Jurkat, Clone E6-1 (cell line): ENCODE results near the gene ITGA2.
"Not testable (repeated sequence)": the region's sequence is repeated elsewhere in the genome, so short reads cannot be mapped to it uniquely, and the experiment has no call there.

Source experiments
- DNase-seq: peaks from one replicate; pipeline ENCODE4 v3.0.0-alpha.2; 2011; ENCODE audit warnings: low read depth, low spot score
- H3K4me3 ChIP-seq: 2 replicates; pipeline ENCODE4 v1.5.1; 2011; ENCODE audit warnings: mild to moderate bottlenecking, low read length, control low read depth, moderate library complexity

Gene ITGA2

GRCh38 chr5:53084546-53085255 lies 95.5 kb downstream of the ITGA2 start:
- DNase-seq, result no peak
- H3K4me3 ChIP-seq, result no peak overlapping the region

GRCh38 chr5:53087171-53087570 lies 98.0 kb downstream of the ITGA2 start:
- DNase-seq, result no peak
- H3K4me3 ChIP-seq, result no peak overlapping the region

GRCh38 chr5:53087621-53088121 lies 98.5 kb downstream of the ITGA2 start:
- no peak overlapping the region for H3K4me3 ChIP-seq
- no peak for DNase-seq

- peak; percentile 47 for DNase-seq
- no peak overlapping the region for H3K4me3 ChIP-seq
Observed at GRCh38 chr5:53089481-53089991, 100.4 kb downstream of the ITGA2 start.

GRCh38 chr5:53090229-53090628 lies 101.1 kb downstream of the ITGA2 start:
- no peak for DNase-seq
- no peak overlapping the region for H3K4me3 ChIP-seq

GRCh38 chr5:53091289-53091688 lies 102.1 kb downstream of the ITGA2 start:
- no peak for DNase-seq

GRCh38 chr5:53092242-53092641 lies 103.1 kb downstream of the ITGA2 start:
- no peak for DNase-seq
- no peak overlapping the region for H3K4me3 ChIP-seq

More at GRCh38 chr5:53091289-53091688, 102.1 kb downstream of the ITGA2 start:
- no peak overlapping the region for H3K4me3 ChIP-seq

GRCh38 chr5:53095217-53095616 lies 106.1 kb downstream of the ITGA2 start:
- no peak for DNase-seq
- H3K4me3 ChIP-seq, result no peak overlapping the region

GRCh38 chr5:53095931-53096525 lies 106.9 kb downstream of the ITGA2 start:
- DNase-seq, result peak; percentile 68
- H3K4me3 ChIP-seq, result no peak overlapping the region

GRCh38 chr5:53099546-53099945 lies 110.4 kb downstream of the ITGA2 start:
- H3K4me3 ChIP-seq, result no peak overlapping the region

GRCh38 chr5:53100606-53101005 lies 111.5 kb downstream of the ITGA2 start:
- DNase-seq, result no peak
- H3K4me3 ChIP-seq, result no peak overlapping the region

More at GRCh38 chr5:53099546-53099945, 110.4 kb downstream of the ITGA2 start:
- DNase-seq, result no peak

- DNase-seq, result no peak
- H3K4me3 ChIP-seq, result no peak overlapping the region
Observed at GRCh38 chr5:53105611-53106300, 116.6 kb downstream of the ITGA2 start.

GRCh38 chr5:53109056-53109442 lies 119.9 kb downstream of the ITGA2 start:
- DNase-seq, result no peak
- H3K4me3 ChIP-seq, result peak overlapping the region; percentile 90

GRCh38 chr5:53109443-53110127 lies 120.4 kb downstream of the ITGA2 start, which contains the start of gene MOCS2:
TSS of gene MOCS2 (minus strand) at chr5:53109757. CDS start at chr5:53107174, 2,583 bp downstream.
- peak within 1 kb of the TSS; percentile 90 for H3K4me3 ChIP-seq
- DNase-seq, result peak; percentile 82

- peak overlapping the region; percentile 90 for H3K4me3 ChIP-seq
- no peak for DNase-seq
Observed at GRCh38 chr5:53110156-53110555, 121.0 kb downstream of the ITGA2 start.

- no peak overlapping the region for H3K4me3 ChIP-seq
Observed at GRCh38 chr5:53111139-53111538, 122.0 kb downstream of the ITGA2 start.

GRCh38 chr5:53112307-53112706 lies 123.2 kb downstream of the ITGA2 start:
- H3K4me3 ChIP-seq, DNase-seq: not testable (repeated sequence)

More at GRCh38 chr5:53111139-53111538, 122.0 kb downstream of the ITGA2 start:
- no peak for DNase-seq

GRCh38 chr5:53112909-53113308 lies 123.8 kb downstream of the ITGA2 start:
- H3K4me3 ChIP-seq, result no peak overlapping the region
- no peak for DNase-seq

GRCh38 chr5:53113947-53114346 lies 124.8 kb downstream of the ITGA2 start:
- no peak overlapping the region for H3K4me3 ChIP-seq
- DNase-seq, result no peak
